Left ventricle myocardium inferior (tissue), 1 donor: ENCODE data around the gene SETBP1. TPM values are rescaled to one million over a fixed set of nuclear protein-coding genes. Genes with fewer than 3 reads are reported as not detected.

ENCODE experiments used
- DNase-seq: peaks from one replicate; pipeline ENCODE4 v3.0.0-alpha.2; 2020
- H3K27ac ChIP-seq: fragments of 200-600 bp; replicated peaks from 2 replicates; pipeline ENCODE4 v1.8.0; 2021
- H3K27me3 ChIP-seq: fragments of 200-600 bp; 2 replicates; pipeline ENCODE4 v1.8.0; 2021; ENCODE audit warnings: low read depth
- H3K36me3 ChIP-seq: fragments of 200-600 bp; 2 replicates; pipeline ENCODE4 v1.8.0; 2021
- H3K4me1 ChIP-seq: fragments of 200-600 bp; 2 replicates; pipeline ENCODE4 v1.8.0; 2021
- H3K4me3 ChIP-seq: fragments of 200-600 bp; 2 replicates; pipeline ENCODE4 v1.8.0; 2021; ENCODE audit warnings: mild to moderate bottlenecking, moderate library complexity
- H3K9me3 ChIP-seq: fragments of 200-600 bp; replicated peaks from 2 replicates; pipeline ENCODE4 v1.8.0; 2021
- intact Hi-C: fragments of 100-400 bp; cut with micrococcal nuclease; formaldehyde crosslinking; loops from one replicate; pipeline ENCODE4 v1.11.0; 2022
- total RNA-seq: library from RNA; stranded (reverse); fragmentation: NEBNext Ultra II Directional; extraction: Animal tissue kit (Norgen Biotek cat#: 25700); gene quantifications from one replicate; pipeline ENCODE4 v1.2.1, GENCODE V29; 2021
- TF ChIP-seq, protein P1 (sequence below): fragments of 200-600 bp; IDR thresholded peaks from 2 replicates; pipeline ENCODE4 v1.8.0; 2021; ENCODE audit warnings: antibody characterized with exemption, mild to moderate bottlenecking, borderline replicate concordance
- donor health status: DM: no; HTN: yes; CAD: no; lungs with severe emphysema.

The SETBP1 gene
- total RNA-seq, 1 donor from 2014 or later, result 10.3 TPM

DNA sequence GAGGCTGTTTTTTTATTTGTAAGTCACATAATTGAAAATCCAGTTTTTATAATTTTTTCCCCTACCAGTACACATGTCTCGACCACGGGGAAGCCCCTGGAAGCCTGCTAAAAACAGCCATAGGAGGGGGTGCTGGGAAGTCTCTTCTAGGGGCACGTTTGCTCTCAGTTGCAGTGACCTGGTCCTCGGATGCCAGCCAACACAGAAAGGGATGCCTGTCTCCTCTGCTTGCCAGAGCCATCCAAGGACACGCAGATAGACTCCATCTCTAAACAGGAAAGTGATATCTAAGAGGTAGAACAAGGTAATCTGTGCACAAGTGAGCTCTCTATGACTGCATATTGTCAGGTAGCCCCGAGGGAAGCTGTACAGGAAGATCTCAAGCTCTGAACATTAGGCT lies 255.8 kb downstream of the SETBP1 start:
- Histone ChIP-seq H3K4me1 (peaks cover 22% of the 10 kb centered on the region), H3K27me3 (peaks cover 4% of the 10 kb centered on the region), H3K9me3 (peaks cover 28% of the 10 kb centered on the region), H3K27ac (no peak overlapping the region), H3K4me3 (no peak overlapping the region), H3K36me3 (no peaks in the 10 kb centered on the region)
- intact Hi-C loops, result no loop called here
- TF ChIP-seq, protein P1, sequence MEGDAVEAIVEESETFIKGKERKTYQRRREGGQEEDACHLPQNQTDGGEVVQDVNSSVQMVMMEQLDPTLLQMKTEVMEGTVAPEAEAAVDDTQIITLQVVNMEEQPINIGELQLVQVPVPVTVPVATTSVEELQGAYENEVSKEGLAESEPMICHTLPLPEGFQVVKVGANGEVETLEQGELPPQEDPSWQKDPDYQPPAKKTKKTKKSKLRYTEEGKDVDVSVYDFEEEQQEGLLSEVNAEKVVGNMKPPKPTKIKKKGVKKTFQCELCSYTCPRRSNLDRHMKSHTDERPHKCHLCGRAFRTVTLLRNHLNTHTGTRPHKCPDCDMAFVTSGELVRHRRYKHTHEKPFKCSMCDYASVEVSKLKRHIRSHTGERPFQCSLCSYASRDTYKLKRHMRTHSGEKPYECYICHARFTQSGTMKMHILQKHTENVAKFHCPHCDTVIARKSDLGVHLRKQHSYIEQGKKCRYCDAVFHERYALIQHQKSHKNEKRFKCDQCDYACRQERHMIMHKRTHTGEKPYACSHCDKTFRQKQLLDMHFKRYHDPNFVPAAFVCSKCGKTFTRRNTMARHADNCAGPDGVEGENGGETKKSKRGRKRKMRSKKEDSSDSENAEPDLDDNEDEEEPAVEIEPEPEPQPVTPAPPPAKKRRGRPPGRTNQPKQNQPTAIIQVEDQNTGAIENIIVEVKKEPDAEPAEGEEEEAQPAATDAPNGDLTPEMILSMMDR, result no peak
- DNase-seq, result no peak

DNA sequence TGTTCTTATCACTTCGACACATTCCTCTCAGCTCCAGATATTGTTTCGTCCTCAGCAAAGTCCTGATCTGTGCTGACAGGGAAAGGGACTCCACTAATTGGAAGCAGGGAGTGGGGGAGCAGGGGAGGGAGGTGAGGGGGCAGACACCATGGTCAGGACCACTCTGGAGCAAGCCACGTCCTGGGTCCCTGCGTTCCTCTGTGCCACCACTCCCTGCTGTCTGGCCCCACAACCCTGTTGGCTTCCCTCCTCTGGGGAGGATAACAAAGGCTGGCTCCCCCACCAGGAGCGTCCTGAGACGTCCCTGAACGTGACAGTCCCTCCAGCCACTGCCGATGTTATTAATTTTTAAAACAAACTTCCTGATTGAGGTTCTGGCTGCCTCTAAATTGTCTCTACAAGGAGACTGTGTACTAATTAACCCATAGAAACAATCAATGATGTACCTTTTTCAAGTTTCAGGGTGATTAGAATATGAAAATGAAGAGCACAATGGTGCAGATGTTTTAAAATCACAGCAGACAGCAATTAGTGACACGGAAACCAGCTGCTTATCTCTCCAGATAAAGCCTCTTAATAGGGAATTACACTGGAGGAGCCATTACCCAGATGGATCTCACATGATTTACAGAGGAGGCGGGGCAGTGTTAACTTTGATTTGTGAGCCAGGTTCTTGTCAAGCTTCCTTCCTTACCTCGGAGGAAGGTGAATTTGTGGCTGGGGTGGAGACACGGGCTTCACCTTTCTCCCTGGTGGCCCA lies 257.5 kb downstream of the SETBP1 start:
- no peak for DNase-seq
- H3K9me3 ChIP-seq, result peaks cover 11% of the 10 kb centered on the region
- TF ChIP-seq, protein P1, result no peak
- intact Hi-C loops, result no loop called here
- peak overlapping the region; percentile 19 for H3K4me3 ChIP-seq
- H3K27me3 ChIP-seq, result peaks cover 4% of the 10 kb centered on the region
- peaks cover 23% of the 10 kb centered on the region for H3K4me1 ChIP-seq
- no peaks in the 10 kb centered on the region for H3K36me3 ChIP-seq
- H3K27ac ChIP-seq, result no peak overlapping the region

DNA sequence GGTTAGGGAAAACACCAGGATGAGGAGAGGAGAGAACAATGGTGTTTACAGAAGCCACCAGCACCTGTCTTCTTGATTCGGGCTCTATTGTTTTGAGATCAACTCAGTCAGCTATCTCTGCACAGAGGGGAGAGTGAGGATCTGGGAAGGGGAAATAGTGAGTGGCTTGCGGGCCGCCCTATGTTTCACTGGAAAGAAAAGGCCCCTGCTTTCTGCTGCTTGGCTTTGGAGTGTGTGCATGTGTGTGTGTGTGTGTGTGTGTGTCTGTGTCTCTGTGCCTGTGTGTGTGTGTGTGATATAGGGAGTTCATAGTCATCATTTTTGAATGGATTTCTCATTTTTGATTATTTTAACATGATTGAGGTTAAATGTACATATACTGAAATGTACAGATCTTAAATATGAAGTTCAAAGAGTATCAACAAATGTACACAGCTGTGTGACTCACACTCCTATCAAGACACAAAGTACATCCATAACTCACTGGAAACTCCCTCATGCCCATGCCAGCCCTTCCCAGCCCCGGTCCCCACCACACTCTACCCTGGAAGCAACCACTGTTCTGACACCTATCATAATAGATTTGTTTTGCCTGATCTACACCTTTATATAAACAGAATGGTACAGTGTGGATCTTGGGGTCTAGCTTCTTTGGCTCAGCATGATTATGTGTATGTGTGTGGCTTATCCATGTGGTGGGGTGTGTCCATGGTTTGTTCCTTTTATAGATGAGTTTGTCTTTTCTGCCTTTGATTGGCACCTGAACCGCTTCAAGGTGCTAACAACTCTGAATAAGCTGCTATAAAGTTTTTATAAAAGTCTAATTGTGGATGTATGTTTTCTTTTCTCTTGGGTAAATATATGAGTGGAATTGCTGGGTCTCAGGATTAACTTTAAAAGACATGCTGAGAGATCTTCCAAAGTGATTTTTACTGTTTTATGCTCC lies 258.3 kb downstream of the SETBP1 start:
- Histone ChIP-seq H3K36me3 (no peaks in the 10 kb centered on the region), H3K4me3 (peak overlapping the region; percentile 19), H3K4me1 (peaks cover 28% of the 10 kb centered on the region), H3K27ac (no peak overlapping the region), H3K9me3 (peaks cover 3% of the 10 kb centered on the region), H3K27me3 (peaks cover 4% of the 10 kb centered on the region)
- intact Hi-C loops, result no loop called here
- TF ChIP-seq, protein P1, result no peak
- DNase-seq, result no peak

DNA sequence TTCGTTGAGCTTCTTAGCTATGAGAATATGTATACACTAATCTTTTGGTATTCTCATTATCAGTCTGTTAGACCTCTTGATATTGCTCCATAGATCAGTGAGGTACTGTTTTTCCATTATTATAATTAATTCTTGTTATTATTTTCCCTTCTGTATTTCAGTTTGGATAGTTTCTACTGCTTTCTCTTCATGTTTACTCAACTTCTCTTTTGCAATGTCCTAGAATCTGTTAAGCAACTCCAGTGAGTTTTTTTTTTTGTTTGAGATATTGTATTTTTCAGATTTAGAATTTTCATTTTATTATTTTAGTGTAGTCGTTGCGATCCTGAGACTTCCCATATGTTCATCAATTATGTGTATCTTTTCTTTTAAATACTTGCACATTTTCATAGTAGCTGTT lies 260.8 kb downstream of the SETBP1 start:
- intact Hi-C loops, result no loop called here
- H3K27ac ChIP-seq, result no peak overlapping the region
- no peaks in the 10 kb centered on the region for H3K36me3 ChIP-seq
- H3K9me3 ChIP-seq, result no peaks in the 10 kb centered on the region
- no peaks in the 10 kb centered on the region for H3K27me3 ChIP-seq
- TF ChIP-seq, protein P1, result no peak
- no peak for DNase-seq
- H3K4me1 ChIP-seq, result peaks cover 22% of the 10 kb centered on the region
- no peak overlapping the region for H3K4me3 ChIP-seq

DNA sequence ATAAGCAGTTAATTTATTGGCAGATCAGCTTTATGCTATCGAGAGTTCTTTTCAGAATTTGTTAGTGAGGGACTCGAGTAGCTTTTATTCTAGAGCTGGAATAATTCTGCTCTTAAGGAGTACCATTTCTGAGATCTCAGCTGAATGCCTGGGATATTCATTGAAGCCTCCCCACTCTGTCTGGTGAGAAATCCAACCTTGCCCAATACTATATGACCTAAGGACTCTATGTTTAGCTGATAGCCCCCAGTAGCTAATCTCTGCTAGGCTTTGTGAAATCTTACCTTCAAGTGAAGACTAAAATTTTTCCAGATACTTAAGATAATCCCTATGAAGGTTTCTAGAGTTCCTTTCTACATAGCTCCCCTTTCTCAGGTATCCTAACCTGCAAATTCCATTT lies 261.4 kb downstream of the SETBP1 start:
- H3K4me1 ChIP-seq, result peaks cover 20% of the 10 kb centered on the region
- H3K27me3 ChIP-seq, result no peaks in the 10 kb centered on the region
- H3K36me3 ChIP-seq, result no peaks in the 10 kb centered on the region
- H3K4me3 ChIP-seq, result no peak overlapping the region
- H3K27ac ChIP-seq, result no peak overlapping the region
- intact Hi-C loops, result no loop called here
- no peaks in the 10 kb centered on the region for H3K9me3 ChIP-seq
- no peak for DNase-seq
- TF ChIP-seq, protein P1, result no peak
